ENCODE measurements around the gene NF1.

Gene NF1

GRCh38 chr17:31307640-31308039, 212.9 kb downstream of the NF1 start:
- POLR2A ChIA-PET: no interaction called here
- CTCF ChIA-PET: interaction anchor here (1.6 kb wide), 1 partner anchor 11 kb away, joined by 4 read pairs; no protein-coding TSS in a partner anchor
- H3K27ac ChIP-seq (ENCODE audit: extremely low read depth, low read depth, low read length): no peak overlapping the region
- TF ChIP-seq ZNF148 (tag by site-specific recombination; IDR thresholded peaks at IDR 0.05; ENCODE audit: borderline replicate concordance) (no peak), ZNF510 (tag by site-specific recombination; IDR thresholded peaks at IDR 0.05; ENCODE audit: insufficient replicate concordance) (no peak), ZNF596 (tag by site-specific recombination; IDR thresholded peaks at IDR 0.05) (no peak), ZNF24 (tag by site-specific recombination; IDR thresholded peaks at IDR 0.05) (no peak), PBX3 (CRISPR knock-in tag; IDR thresholded peaks at IDR 0.05) (no peak), KLF17 (tag by site-specific recombination; IDR thresholded peaks at IDR 0.05) (no peak), ZNF423 (tag by site-specific recombination; IDR thresholded peaks at IDR 0.05) (no peak), SP7 (tag by site-specific recombination; IDR thresholded peaks at IDR 0.05) (no peak), AEBP2 (tag by site-specific recombination; IDR thresholded peaks at IDR 0.05; ENCODE audit: borderline replicate concordance) (no peak), ZNF404 (tag by site-specific recombination; IDR thresholded peaks at IDR 0.05) (no peak), ZNF449 (tag by site-specific recombination; IDR thresholded peaks at IDR 0.05) (no peak)
- no peaks in the 10 kb centered on the region; a peak in 1 of 3 replicates for H3K36me3 ChIP-seq (ENCODE audit: control insufficient read depth in 2 of 2, insufficient read depth in 1 of 2, low read length in 2 of 2)
- no peaks in the 10 kb centered on the region for H3K9me3 ChIP-seq (ENCODE audit: control insufficient read depth, insufficient read depth, low read depth, low read length)
- H3K4me3 ChIP-seq (ENCODE audit: low read depth, low read length): no peak overlapping the region
- peaks cover 3% of the 10 kb centered on the region; the same call in 1 of the 2 replicates for H3K4me1 ChIP-seq (ENCODE audit: control insufficient read depth, insufficient read depth, low read length)

- POLR2A ChIA-PET: no interaction called here
- no peak for TF ChIP-seq ZNF18 (tag by site-specific recombination; IDR thresholded peaks at IDR 0.05)
- no peak for TF ChIP-seq ZNF510 (tag by site-specific recombination; IDR thresholded peaks at IDR 0.05; ENCODE audit: insufficient replicate concordance)
- no peak for TF ChIP-seq ZBTB49 (tag by site-specific recombination; IDR thresholded peaks at IDR 0.05; ENCODE audit: low read depth)
- TF ChIP-seq ZNF645 (tag by site-specific recombination; IDR thresholded peaks at IDR 0.05): no peak
- no peak for TF ChIP-seq ZNF791 (tag by site-specific recombination; IDR thresholded peaks at IDR 0.05)
- no peak for TF ChIP-seq ZNF391 (tag by site-specific recombination; IDR thresholded peaks at IDR 0.05; ENCODE audit: borderline replicate concordance, low read depth)
- no peak for TF ChIP-seq KLF8 (tag by site-specific recombination; IDR thresholded peaks at IDR 0.05)
Measured at GRCh38 chr17:31308372-31309334, 213.9 kb downstream of the NF1 start.

More at GRCh38 chr17:31308372-31309334, 213.9 kb downstream of the NF1 start:
- H3K9me3 ChIP-seq (ENCODE audit: control insufficient read depth, insufficient read depth, low read depth, low read length): no peaks in the 10 kb centered on the region
- H3K36me3 ChIP-seq (ENCODE audit: control insufficient read depth in 2 of 2, insufficient read depth in 1 of 2, low read length in 2 of 2): no peaks in the 10 kb centered on the region; a peak in 1 of 3 replicates
- H3K4me1 ChIP-seq (ENCODE audit: control insufficient read depth, insufficient read depth, low read length): peaks cover 3% of the 10 kb centered on the region; the same call in 1 of the 2 replicates
- CTCF ChIA-PET: no interaction called here
- no peak overlapping the region for H3K27ac ChIP-seq (ENCODE audit: extremely low read depth, low read depth, low read length)
- H3K4me3 ChIP-seq (ENCODE audit: low read depth, low read length): no peak overlapping the region

All from HEK293 (cell line).